Choroid plexus epithelial cell (primary cell): Measurements from ENCODE around the gene WDR77.

ENCODE experiments used
- DNase-seq: peaks from one replicate; pipeline ENCODE4 v3.0.0-alpha.2; 2010; ENCODE audit warnings: low read depth
- H3K4me3 ChIP-seq: 2 replicates; pipeline ENCODE4 v1.5.1; 2011; ENCODE audit warnings: low read depth, mild to moderate bottlenecking, control low read depth, low read length, moderate library complexity
- CTCF ChIP-seq: conservative IDR thresholded peaks from 2 replicates; pipeline ENCODE4 v1.5.1; 2011; ENCODE audit warnings: low read depth, mild to moderate bottlenecking, control low read depth, inconsistent platforms, low read length, moderate library complexity

WDR77 gene

DNA sequence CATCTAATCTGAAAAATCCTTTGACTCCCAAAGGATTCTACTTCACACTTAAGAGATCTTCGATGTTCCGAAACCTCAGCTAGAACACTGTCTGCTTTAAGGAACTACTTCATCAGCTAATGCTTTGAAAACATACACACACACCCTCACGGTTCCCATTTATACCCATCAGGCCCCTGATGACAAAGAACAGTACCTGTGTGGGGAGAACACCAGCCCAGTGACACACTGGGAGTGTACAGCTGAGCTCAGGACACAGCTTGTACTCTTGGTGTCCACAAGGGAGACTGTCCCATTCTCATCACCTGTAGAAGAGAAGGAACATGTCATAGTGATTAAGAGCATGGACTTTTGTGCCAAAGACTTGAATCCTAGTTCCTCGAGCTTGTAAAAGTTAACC lies 6.6 kb downstream of the WDR77 start:
- no peak for TF ChIP-seq CTCF
- no peak overlapping the region for H3K4me3 ChIP-seq
- DNase-seq = no peak

- H3K4me3 ChIP-seq = no peak overlapping the region
- TF ChIP-seq CTCF = peak; percentile 78
- peak; percentile 59 for DNase-seq
These were observed 7.4 kb downstream of the WDR77 start for GRCh38 chr1:111441573-111442192.

DNA sequence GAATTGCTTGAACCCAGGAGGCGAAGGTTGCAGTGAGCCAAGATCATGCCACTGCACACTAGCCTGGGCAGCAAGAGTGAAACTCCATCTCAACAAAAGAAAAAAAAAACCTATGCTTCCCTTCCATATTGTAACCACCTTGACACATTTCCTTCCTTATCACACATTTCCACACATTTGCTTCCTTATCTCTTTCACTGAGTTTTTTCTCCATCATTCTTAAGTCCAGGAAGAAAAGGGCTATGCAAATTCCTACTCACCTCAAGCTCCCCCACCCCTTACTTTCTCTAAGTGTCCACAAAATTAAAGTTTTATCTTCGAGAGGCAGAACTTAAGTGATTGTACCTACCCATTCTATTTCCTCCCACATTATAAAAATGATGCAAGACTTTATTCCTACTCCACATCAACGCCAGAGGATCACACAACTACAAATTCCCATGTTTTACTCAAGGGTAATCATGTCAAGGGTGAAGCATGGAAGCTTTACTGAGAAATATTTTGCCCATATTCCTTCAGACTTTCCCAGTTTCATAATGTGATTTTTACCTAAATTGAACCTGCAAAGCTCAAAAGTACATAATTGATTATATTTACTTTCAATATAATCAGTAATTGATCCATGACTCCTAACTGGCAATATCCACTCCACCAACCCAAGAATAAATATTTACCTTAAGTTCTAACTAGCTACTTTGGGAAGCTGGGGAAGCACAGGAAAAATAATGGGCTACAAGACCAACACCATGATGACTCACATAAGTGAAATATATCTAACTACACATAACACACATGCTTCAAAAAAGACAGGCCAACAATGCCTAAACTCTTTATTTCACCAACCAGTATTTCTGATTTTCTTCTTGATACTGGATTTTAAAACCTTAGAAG lies 9.3 kb downstream of the WDR77 start:
- H3K4me3 ChIP-seq = no peak overlapping the region
- TF ChIP-seq CTCF = no peak

GRCh38 chr1:111436726-111437125 lies 12.3 kb downstream of the WDR77 start:
- H3K4me3 ChIP-seq = no peak overlapping the region
- no peak for TF ChIP-seq CTCF
- no peak for DNase-seq

More for the DNA sequence above, 9.3 kb downstream of the WDR77 start:
- no peak for DNase-seq

- no peak for DNase-seq
- TF ChIP-seq CTCF = no peak
- no peak overlapping the region for H3K4me3 ChIP-seq
These were observed 24.8 kb downstream of the WDR77 start for GRCh38 chr1:111424281-111424680.

GRCh38 chr1:111422546-111423391 lies 26.3 kb downstream of the WDR77 start:
- no peak for DNase-seq

More at GRCh38 chr1:111422546-111423391, 26.3 kb downstream of the WDR77 start:
- TF ChIP-seq CTCF = no peak
- H3K4me3 ChIP-seq = no peak overlapping the region
